DMS 273 (cell line): ENCODE data around the gene PPFIBP2.
A peak's percentile ranks its signal among the peaks of the same experiment; 100 is the strongest.
"Not testable (repeated sequence)": the region's sequence is repeated elsewhere in the genome, so short reads cannot be mapped to it uniquely, and the experiment has no call there.

Source experiments
- DNase-seq: peaks from one replicate; lab custom pipeline; 2025; ENCODE audit not compliant: unreplicated experiment; lab: John Stamatoyannopoulos, UW

Gene PPFIBP2

GRCh38 chr11:7655253-7656217 is 141.7 kb downstream of the PPFIBP2 start:
- DNase-seq, result no peak

DNA sequence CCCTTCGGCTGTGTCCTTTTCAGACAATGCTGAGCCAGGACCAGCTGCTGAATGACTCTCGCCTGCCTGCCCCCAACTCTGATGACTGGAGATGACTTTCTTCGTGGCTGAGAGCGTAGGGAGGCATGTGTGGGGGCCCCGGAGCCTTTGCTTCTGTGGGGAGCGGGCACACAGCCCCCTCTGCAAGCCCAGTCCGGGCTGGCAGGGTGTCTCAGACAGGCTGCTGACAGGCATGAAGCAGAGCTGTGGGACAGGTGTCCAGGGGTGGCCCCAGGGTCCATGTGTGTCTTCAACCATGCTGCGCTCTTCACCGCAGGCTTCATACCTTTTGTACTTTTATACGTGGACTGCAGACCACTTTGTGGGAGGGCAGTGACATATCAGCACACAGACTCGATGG is 142.9 kb downstream of the PPFIBP2 start:
- DNase-seq, result no peak

DNA sequence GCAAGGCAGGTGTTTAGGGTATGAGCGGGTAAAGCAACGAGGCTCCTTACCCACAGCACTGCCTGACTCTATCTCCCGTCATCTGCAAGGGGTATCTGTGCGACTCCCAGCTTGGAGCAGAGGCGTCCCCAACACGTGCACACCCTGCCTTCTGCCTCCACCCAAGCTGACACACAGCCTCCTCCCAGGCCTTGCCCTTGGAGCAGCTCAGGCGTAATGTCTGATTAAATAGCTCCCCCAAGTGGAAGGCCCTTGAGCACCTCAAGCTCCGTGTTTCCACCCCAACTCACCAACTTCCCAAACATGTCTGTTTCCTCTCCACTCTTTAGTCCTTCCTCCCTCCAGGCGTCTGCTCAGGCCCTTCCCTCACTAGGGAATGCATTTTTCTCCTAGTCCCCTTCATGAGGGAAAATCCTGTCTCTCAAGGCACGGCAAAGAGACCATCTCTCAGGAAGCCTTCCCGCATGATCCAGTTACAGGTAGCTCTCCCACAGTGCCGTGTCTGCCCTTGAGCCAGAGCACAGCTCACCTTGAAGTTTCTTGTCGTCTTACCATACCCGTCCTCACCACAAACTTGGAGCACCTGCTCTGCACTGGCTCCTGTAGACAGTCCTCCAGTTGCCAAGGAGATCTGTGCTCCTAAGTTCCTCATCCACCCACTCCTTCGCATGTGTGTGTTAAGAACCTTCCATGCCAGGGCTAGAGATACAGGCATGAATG is 143.7 kb downstream of the PPFIBP2 start:
- peak; percentile 74 for DNase-seq

GRCh38 chr11:7663531-7663930 is 149.7 kb downstream of the PPFIBP2 start:
- DNase-seq, result not testable (repeated sequence)

GRCh38 chr11:7664867-7665266 is 151.1 kb downstream of the PPFIBP2 start:
- DNase-seq, result no peak

DNA sequence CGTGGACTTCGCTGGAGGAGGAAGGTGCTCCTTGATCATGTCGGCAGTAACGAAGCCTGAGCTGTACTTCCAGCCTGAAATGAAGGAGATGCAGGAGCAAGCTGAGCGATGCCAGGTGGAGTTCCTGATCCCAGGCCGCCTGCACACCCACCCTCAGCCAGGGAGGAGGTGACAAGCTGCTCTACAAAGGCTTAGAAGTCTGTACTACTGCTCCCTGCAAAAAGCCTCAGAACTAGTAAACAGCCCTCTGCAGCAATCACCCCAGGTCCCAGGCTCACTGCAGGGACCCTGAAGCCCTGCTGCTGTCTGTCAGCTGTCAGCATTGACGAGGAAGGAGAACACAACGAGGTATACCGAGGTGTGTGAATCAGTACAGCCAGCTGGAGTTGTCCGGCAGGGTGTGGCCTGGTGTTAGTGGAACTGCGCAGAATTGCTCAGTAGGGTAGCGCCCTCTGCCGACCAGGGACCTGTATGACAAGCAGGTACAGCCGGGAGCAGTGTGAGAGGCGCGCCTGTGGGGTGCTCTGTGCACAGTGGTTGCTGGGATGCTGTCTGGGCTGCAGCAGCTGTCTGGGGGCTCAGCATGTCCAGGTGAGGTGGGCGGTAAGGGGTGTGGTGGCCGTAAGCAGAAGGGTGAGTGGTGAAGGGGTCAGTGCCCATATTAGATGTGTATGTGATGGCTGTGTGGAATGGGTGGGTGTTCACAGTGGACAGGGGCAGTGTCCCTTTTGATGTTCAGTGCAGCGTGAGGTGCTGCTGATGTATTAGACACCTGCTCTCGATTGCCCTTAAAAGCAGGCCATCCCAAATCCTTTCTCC is 151.9 kb downstream of the PPFIBP2 start:
- DNase-seq, result peak; percentile 67

DNA sequence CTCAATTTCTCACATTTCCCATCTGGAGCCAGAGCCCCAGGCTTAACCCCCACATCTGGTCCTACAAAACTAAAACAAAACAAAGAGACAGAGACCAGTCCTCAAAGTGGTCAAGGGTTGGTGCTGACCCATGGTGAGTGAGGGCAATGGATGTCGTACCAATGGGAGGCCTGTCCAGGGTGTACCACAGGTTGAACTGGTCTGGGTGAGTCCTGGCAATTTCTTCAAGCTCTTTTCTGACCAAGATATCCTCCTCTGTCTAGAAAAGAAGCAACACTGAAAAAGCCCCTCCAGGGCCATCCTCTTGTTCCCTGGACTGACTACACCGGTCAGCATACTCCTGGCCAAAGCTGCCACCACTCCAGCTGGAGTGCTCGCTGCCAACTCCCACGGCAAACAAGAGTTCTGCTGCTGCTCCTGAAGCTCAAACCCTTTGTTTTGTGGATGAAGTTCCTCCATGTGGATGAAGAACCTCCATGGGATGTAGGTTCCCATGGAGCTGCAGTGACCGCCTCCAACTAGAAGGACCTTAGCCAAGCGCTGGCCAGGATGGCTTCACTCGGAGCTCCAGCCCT is 152.6 kb downstream of the PPFIBP2 start:
- no peak for DNase-seq

- DNase-seq, result no peak
These were observed 153.7 kb downstream of the PPFIBP2 start for GRCh38 chr11:7667460-7667859.

GRCh38 chr11:7668464-7668863 is 154.7 kb downstream of the PPFIBP2 start:
- DNase-seq, result no peak

GRCh38 chr11:7668911-7669310 is 155.1 kb downstream of the PPFIBP2 start:
- no peak for DNase-seq

- no peak for DNase-seq
These were observed 156.8 kb downstream of the PPFIBP2 start for GRCh38 chr11:7670641-7671040.

GRCh38 chr11:7671347-7672215 is 157.8 kb downstream of the PPFIBP2 start:
- DNase-seq, result no peak

DNA sequence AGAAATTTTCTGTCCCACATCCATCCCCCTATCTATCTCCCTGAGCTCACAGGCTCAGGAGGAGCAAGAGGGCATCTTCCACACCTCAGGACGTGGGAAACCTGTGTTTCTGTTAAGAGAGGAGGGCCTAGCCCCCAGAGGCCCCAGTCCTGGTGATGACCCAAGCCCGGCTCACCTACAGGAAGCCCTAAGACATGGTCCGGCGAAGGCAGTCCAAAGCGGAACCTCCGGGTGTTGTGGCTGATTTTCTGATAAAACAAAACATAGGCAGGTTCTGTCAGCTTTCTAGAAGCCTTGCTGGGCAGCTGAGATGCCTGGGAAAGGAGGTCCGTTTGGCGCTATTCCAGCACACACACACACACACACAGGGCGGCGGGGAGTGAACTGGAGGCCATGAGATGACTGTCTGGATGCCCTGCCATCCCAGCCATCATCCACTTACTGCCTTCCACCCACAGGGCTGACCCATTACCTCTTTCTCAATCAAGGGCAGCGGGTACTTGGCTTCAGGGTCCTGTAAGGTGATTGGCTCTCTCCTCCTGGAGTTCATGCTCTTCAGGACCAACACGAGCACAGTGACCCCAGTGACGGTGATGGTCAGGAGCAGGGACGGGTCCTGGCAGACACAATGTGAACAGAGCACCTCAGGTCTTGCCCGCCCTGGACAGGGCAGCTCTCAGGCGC is 158.6 kb downstream of the PPFIBP2 start:
- DNase-seq, result no peak

DNA sequence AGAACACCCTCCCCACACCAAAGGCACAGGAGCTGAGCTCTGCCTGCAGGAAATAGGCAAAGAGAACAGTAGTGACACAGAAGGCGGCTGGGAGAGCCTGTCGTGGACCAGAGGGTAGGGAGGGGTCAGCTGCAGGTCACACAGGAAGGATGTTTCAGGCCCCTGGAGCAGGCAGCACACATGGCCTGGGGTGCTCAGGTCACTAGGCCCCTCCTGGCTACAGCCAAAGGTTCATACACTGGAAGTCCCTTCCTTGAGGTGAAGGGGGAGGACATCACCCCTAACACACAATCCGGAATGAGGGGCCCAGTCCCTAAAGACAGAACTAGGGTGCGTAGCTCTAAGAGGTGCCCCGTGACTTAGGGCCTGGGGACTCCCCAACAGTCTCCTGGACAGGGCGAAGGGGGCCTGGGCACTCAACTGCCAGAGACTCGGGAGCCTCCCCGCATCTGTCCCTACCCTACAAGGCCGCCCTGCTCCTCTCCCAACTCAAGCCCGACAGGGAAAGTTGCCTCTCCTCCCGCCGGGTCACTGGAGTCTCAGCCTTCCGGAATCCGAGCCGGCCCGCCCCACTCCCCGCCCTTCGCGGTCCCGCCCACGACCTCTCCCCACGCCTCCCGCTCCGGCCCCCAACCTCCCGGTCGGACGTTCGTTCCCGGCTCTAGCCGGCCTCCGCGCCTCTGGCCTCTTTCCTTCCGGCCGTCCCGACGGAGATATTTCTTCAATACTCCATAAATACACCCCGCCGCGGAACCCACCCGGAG is 159.3 kb downstream of the PPFIBP2 start, which contains the start of gene CYB5R2:
Gene CYB5R2, minus strand, starts transcription at position 541 of the 764 bp plus-strand sequence. CDS start 675 bp downstream, outside the sequence.
- peak; percentile 3 for DNase-seq

GRCh38 chr11:7673724-7674434 is 160.1 kb downstream of the PPFIBP2 start:
- DNase-seq, result no peak

DNA sequence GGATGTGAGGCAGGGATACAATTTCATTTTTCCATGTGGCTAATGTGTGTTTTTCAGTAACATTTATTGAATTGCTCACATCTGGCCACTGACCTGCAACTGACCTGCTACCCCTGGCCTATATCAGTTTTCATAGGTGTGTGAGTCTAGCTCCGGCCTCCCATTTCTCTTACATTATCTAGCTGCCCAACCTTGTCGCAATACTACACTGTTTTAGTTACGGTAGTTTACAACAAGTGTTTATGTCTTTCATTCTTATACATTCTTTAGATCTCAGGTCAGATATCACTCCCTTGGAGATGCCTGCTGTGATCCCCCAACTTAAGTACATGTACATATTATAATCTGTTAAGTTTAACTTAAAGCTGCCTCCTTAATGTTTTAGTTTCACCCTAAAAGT is 161.8 kb downstream of the PPFIBP2 start:
- no peak for DNase-seq

DNA sequence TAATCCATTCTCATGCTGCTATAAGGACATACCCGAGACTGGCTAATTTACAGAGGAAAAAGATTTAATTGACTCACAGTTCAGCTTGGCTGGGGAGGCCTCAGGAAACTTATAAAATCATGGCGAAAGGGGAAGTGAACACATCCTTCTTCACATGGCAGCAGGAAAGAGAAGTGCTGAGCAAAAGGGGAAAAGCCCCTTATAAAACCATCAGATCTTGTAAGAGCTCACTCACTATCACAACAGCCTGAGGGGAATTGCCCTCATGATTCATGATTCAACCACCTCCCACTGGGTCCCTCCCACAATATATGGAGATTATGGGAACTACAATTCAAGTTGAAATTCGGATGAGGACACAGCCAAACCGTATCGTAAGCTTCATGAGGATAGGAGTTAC is 163.3 kb downstream of the PPFIBP2 start:
- no peak for DNase-seq

DNA sequence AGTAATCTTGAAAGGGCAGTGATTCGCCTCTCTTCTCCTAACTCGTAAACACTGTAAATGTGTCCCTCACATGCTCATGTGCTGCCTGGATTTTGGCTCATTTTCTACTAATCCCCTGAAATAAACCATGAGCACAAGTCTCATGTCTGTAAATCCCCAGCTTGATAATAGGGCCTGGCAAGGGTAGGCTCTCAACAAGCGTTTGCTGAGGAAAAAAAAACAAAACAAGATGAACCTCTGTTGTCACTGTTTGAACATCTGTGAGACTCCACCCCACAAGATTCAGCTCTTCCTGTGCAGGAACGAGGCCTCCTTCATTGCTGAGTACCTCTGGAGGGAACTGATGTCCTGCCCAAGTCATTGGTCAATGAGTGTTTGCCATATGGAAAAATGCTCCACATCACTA is 164.0 kb downstream of the PPFIBP2 start:
- DNase-seq, result no peak
